SU-DHL-6 (cell line): ENCODE data around the gene PMM2.

Source experiments
- H2AFZ ChIP-seq: fragments of 200-600 bp; sonication (generic); 2 replicates; pipeline ENCODE4 v1.6.1; 2014; ENCODE audit warnings: low read depth, mild to moderate bottlenecking, moderate library complexity, mixed read lengths, antibody characterized with exemption, low read length; ENCODE audit not compliant: severe bottlenecking
- H3F3A ChIP-seq: fragments of 200-600 bp; shearing (Covaris generic); 2 replicates; pipeline ENCODE4 v1.6.0; 2016; ENCODE audit warnings: antibody characterized with exemption, mild to moderate bottlenecking; ENCODE audit not compliant: insufficient read depth
- H3K27ac ChIP-seq: fragments of 200-600 bp; sonication (generic); 2 replicates; pipeline ENCODE4 v1.5.1; 2016; ENCODE audit warnings: low read depth, mild to moderate bottlenecking, low read length, moderate library complexity, mixed read lengths
- H3K27me3 ChIP-seq: fragments of 200-600 bp; sonication (generic), shearing (Covaris generic); 2 replicates; pipeline ENCODE4 v1.6.0; 2014; ENCODE audit warnings: mild to moderate bottlenecking, low read length
- H3K36me3 ChIP-seq: fragments of 200-600 bp; sonication (generic); 2 replicates; pipeline ENCODE4 v1.6.1; 2014; ENCODE audit warnings: mild to moderate bottlenecking, low read length, mixed read lengths
- H3K4me2 ChIP-seq: fragments of 300-600, 200-600 bp; shearing (Covaris generic), sonication (generic); 2 replicates; pipeline ENCODE4 v1.6.0; 2014; ENCODE audit warnings: low read length, low read depth, mild to moderate bottlenecking; ENCODE audit not compliant: poor library complexity, severe bottlenecking
- H3K4me3 ChIP-seq: fragments of 200-600 bp; sonication (generic); 2 replicates; pipeline ENCODE4 v1.5.1; 2014; ENCODE audit warnings: antibody characterized with exemption, low read length, mild to moderate bottlenecking, mixed read lengths; ENCODE audit not compliant: insufficient read depth, poor library complexity, severe bottlenecking
- H3K79me2 ChIP-seq: fragments of 200-600 bp; sonication (generic); 2 replicates; pipeline ENCODE4 v1.6.1; 2014; ENCODE audit warnings: mild to moderate bottlenecking, low read length, moderate library complexity; ENCODE audit not compliant: insufficient read depth
- H3K9ac ChIP-seq: fragments of 200-600 bp; sonication (generic); 2 replicates; pipeline ENCODE4 v1.7.0; 2014; ENCODE audit warnings: mild to moderate bottlenecking, low read length
- H3K9me2 ChIP-seq: fragments of 200-600 bp; sonication (generic); replicated peaks from 2 replicates; pipeline ENCODE4 v1.6.1; 2014; ENCODE audit warnings: low read length; ENCODE audit not compliant: insufficient read depth
- H3K9me3 ChIP-seq: fragments of 200-600 bp; sonication (generic); 2 replicates; pipeline ENCODE4 v1.6.1; 2014; ENCODE audit warnings: low read length, mixed read lengths; ENCODE audit not compliant: insufficient read depth
- H4K20me1 ChIP-seq: fragments of 200-600 bp; sonication (generic); 2 replicates; pipeline ENCODE4 v1.6.1; 2014; ENCODE audit warnings: low read depth, mild to moderate bottlenecking, antibody characterized with exemption, low read length, moderate library complexity, mixed read lengths
- EZH2phosphoT487 ChIP-seq: fragments of 200-600 bp; sonication (generic), shearing (Covaris generic); conservative IDR thresholded peaks from 2 replicates; pipeline ENCODE4 v1.6.1; 2018; ENCODE audit warnings: mild to moderate bottlenecking, antibody characterized with exemption, low read length, moderate library complexity, mixed read lengths
- TF ChIP-seq, protein P1 (sequence below): fragments of 200-600 bp; sonication (generic); IDR thresholded peaks from one replicate; pipeline ENCODE4 v1.5.1; 2017; ENCODE audit warnings: antibody characterized with exemption, mild to moderate bottlenecking, low read length, moderate library complexity; ENCODE audit not compliant: insufficient read depth, poor library complexity, severe bottlenecking

PMM2 gene

DNA sequence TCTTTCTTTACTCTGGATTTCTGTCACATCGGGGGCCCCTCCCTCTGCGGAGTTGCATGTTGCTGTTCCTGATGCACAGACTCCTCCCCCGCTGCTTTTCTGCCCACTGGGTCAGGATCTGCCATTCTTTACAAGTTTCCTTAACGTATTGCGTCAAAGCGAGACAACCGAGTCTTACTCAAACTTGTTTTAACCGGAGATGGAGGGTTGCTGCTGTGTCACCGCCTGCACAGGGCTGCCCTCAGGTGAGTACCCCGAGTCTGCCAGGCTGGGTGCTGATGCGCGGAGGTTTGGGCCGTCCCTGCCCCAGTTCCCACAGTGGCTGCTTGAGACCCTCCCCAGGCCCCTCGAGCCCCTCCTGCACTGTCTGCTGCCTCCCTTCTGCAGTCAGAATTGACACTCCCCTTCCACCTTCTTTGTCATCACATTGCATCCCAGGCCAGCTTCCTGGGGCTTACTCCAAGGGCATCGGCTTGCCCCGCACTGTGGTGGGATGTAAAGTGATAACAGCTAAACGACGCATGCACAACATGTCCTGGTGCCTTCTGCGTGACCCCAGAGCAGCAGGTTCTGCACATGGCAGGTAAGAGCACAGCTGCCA, 51.9 kb downstream of the PMM2 start:
- Histone ChIP-seq H3K4me2 (no peak overlapping the region), H3K9ac (no peak overlapping the region), H3K27me3 (no peaks in the 10 kb centered on the region), H3K4me3 (no peak overlapping the region), H3K36me3 (no peaks in the 10 kb centered on the region; the same call in 1 of the 2 replicates), H4K20me1 (no peaks in the 10 kb centered on the region; the same call in 1 of the 2 replicates), H3K9me2 (no peaks in the 10 kb centered on the region), H3K79me2 (peaks cover 15% of the 10 kb centered on the region), H2AFZ (no peak overlapping the region), H3F3A (no peaks in the 10 kb centered on the region), H3K9me3 (no peaks in the 10 kb centered on the region), H3K27ac (no peak overlapping the region)
- no peak for TF ChIP-seq EZH2phosphoT487
- TF ChIP-seq, protein P1, sequence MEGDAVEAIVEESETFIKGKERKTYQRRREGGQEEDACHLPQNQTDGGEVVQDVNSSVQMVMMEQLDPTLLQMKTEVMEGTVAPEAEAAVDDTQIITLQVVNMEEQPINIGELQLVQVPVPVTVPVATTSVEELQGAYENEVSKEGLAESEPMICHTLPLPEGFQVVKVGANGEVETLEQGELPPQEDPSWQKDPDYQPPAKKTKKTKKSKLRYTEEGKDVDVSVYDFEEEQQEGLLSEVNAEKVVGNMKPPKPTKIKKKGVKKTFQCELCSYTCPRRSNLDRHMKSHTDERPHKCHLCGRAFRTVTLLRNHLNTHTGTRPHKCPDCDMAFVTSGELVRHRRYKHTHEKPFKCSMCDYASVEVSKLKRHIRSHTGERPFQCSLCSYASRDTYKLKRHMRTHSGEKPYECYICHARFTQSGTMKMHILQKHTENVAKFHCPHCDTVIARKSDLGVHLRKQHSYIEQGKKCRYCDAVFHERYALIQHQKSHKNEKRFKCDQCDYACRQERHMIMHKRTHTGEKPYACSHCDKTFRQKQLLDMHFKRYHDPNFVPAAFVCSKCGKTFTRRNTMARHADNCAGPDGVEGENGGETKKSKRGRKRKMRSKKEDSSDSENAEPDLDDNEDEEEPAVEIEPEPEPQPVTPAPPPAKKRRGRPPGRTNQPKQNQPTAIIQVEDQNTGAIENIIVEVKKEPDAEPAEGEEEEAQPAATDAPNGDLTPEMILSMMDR, result no peak

DNA sequence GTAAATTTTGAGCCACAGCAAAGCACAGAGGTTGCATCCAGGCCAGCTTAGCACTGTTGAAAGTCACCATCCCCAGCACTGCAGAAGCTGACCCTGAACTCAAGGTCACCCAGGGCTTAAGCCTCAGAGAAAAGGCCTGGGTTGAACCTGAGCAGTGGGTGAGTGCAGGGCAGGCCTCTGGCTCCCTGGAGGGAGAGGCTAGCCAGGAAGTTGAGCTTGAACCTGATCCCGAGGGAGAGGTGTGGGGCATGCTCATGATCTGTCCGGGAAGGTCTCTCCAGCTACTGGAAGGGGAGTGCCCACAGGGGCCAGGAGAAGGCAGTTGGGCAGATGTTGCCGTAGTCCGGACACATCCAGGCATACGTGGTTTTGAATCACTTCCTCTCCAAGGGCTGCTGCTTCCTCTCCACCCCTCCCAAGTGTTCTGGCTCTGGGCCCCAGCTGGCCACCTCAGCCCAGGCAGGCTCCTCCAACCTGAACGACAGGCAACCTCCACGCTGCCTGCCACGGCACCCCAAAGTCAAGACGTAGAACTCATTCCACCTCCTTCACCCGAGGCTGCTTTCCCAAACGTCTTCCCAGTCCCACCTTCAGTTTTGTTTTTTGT, 52.7 kb downstream of the PMM2 start:
- Histone ChIP-seq H3K36me3 (no peaks in the 10 kb centered on the region; the same call in 1 of the 2 replicates), H3K9me2 (no peaks in the 10 kb centered on the region), H3K79me2 (peaks cover 12% of the 10 kb centered on the region), H3K9ac (no peak overlapping the region), H3K4me2 (no peak overlapping the region), H3K4me3 (no peak overlapping the region), H3K27ac (no peak overlapping the region), H2AFZ (no peak overlapping the region), H3K9me3 (no peaks in the 10 kb centered on the region), H3F3A (no peaks in the 10 kb centered on the region), H4K20me1 (no peaks in the 10 kb centered on the region; the same call in 1 of the 2 replicates), H3K27me3 (no peaks in the 10 kb centered on the region)
- no peak for TF ChIP-seq EZH2phosphoT487
- TF ChIP-seq, protein P1, result no peak

DNA sequence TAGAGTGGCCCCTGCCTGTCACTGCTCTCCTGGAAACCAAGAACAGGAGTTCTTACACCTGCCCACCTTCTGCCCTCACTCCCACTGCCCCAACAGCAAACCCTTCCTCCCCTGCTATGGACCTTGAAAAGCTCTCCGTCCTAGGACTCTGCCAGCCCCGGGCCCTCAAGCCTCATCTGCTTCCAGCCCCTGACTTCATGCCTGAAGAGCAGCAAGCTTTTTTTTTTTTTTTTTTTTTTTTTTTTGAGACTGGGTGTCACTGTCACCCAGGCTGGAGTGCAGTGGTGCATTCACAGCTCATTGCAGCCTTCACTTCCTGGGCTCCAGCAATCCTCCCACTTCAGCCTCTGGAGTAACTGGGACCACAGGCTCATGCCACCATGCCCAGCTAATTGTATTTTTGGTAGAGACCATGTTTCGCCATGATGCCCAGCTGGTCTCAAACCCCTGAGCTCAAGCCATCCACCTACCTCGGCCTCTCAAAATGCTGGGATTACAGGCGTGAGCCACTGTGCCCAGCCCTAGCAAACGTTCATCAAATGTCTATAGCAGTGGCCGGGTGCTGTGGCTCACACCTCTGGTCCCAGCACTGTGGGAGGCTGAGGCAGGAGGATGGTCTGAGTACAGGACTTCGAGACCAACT, 54.2 kb downstream of the PMM2 start:
- H3K79me2 ChIP-seq, result no peaks in the 10 kb centered on the region
- H3K9me2 ChIP-seq, result no peaks in the 10 kb centered on the region
- H3K36me3 ChIP-seq, result no peaks in the 10 kb centered on the region; the same call in 1 of the 2 replicates
- H3F3A ChIP-seq, result 0 out of 2 replicates have a peak, but pooled peaks cover 7% of the 10 kb centered on the region
- no peak overlapping the region for H3K4me2 ChIP-seq
- H3K27ac ChIP-seq, result no peak overlapping the region
- no peaks in the 10 kb centered on the region for H4K20me1 ChIP-seq
- TF ChIP-seq, protein P1, result no peak
- no peak for TF ChIP-seq EZH2phosphoT487
- H3K9me3 ChIP-seq, result no peaks in the 10 kb centered on the region
- H2AFZ ChIP-seq, result no peak overlapping the region
- H3K27me3 ChIP-seq, result no peaks in the 10 kb centered on the region
- no peak overlapping the region for H3K4me3 ChIP-seq
- H3K9ac ChIP-seq, result no peak overlapping the region
